ENCODE measurements around the gene PGBD1.

The PGBD1 gene, protein sequence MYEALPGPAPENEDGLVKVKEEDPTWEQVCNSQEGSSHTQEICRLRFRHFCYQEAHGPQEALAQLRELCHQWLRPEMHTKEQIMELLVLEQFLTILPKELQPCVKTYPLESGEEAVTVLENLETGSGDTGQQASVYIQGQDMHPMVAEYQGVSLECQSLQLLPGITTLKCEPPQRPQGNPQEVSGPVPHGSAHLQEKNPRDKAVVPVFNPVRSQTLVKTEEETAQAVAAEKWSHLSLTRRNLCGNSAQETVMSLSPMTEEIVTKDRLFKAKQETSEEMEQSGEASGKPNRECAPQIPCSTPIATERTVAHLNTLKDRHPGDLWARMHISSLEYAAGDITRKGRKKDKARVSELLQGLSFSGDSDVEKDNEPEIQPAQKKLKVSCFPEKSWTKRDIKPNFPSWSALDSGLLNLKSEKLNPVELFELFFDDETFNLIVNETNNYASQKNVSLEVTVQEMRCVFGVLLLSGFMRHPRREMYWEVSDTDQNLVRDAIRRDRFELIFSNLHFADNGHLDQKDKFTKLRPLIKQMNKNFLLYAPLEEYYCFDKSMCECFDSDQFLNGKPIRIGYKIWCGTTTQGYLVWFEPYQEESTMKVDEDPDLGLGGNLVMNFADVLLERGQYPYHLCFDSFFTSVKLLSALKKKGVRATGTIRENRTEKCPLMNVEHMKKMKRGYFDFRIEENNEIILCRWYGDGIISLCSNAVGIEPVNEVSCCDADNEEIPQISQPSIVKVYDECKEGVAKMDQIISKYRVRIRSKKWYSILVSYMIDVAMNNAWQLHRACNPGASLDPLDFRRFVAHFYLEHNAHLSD

DNA sequence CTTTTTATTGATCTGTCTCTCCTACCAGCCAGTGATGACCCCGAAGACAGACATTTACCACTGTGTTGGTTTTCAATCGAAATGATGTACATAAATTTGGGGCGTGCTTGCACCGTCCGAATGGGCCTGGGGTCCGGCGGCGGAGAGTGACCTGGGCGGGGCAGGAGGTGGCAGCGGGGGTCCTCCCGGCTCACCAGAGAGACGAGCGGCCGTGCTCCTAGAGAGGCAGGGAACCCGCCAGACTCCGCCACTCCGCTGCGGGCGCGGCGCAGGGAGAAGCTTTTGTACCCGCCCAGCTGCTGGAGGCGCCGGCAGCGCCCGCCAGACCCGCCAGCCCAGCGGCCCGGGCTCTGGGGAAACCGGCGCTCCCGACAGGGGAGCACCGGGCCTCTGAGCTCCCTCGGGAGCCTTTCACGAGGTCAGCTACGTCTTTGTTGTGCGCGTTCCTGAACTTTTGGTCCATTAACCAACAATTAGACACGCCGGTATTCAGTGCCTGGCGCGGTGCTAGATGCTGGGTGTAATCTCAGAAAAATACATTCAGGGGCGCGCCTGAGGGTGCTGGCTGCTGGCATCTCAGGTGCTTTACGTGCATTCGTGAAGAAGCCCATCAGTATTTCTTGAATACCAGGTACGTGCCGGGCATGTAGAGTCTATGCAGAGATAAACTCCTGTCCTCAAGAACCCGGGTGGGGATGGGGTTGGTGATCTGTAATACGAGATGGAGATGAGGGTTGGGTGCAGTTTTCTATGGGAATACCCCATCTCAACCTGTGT, at the start of gene PGBD1:
Gene PGBD1, plus strand, starts transcription at position 285 of the 777 bp plus-strand sequence. CDS start 2,242 bp downstream, outside the sequence.
- DNase-seq (ENCODE audit: low spot score): peak; percentile 61

DNA sequence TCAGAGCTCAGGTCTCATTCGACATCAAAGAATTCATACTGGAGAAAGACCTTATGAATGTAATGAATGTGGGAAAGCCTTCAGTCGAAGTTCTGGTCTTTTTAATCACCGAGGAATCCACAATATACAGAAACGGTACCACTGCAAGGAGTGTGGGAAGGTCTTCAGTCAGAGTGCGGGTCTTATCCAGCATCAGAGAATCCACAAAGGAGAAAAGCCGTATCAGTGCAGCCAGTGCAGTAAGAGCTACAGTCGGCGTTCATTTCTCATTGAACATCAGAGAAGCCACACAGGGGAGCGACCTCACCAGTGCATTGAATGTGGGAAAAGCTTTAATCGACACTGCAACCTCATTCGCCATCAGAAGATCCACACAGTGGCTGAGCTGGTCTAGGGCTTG, 48.6 kb upstream of the PGBD1 start:
- DNase-seq (ENCODE audit: low spot score): no peak

DNA sequence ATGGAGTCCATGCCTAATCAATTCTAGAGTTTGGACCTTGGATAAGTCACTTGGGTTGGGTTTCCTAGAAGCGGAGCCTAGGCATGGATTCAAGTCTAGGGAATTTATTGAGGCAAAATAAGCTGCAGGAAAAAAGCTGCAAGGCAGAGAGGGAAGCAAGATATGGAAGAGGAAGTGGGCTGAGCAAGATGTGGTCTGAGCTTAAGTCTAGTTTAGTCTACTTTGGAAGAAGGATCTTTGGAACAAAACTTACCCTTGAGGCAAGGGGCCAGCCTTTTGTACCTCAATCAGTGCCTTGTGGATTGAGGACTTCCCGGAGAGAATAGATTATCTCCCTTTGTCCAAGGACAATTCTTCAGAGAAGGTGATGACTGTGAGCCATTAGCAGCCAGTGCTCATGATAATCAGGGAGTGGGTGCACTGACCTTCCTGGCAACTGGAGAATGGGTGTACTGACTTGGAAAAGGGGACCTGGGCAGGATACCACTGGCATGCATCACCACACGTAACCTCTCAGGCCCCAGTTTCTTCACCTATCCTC, 45.4 kb upstream of the PGBD1 start:
- DNase-seq (ENCODE audit: low spot score): no peak

DNA sequence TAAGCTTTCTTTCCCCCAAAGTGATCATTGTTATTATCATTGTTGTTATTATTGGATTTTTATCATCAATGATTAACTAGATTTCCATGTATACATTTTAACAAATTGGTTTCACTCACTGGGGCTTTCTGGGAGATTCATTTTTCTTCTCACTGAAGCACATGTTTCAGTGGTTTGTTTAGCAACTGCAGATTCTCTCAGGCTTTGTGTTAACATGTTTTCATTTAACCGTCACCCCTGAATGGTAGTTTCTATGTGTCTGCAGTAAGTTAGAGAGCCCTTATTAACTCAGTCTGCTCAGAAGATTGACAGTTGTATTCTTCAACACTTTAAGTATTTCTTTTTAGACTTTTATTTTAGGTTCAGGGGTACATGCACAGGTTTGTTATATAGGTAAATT, 41.7 kb upstream of the PGBD1 start:
- no peak for DNase-seq (ENCODE audit: low spot score)

DNA sequence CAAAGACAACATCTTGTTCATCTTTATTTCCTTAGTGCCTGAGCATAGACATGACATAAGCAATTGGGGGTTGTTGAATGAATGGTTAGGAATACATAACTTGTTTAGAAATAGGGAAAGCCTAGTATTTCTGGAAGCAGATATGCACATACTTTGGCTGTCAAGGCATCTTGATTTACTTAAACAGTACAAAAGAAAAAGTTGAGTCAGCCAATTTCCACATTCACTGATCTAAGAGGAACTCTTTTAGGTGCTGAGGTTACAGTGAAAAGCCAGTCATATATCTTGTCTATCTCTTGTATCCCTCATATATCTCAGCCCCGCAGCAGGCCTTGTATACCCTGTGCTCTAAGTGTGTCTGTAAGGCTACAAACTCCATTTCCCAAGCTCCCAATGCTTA, 40.9 kb upstream of the PGBD1 start:
- DNase-seq (ENCODE audit: low spot score): no peak

DNA sequence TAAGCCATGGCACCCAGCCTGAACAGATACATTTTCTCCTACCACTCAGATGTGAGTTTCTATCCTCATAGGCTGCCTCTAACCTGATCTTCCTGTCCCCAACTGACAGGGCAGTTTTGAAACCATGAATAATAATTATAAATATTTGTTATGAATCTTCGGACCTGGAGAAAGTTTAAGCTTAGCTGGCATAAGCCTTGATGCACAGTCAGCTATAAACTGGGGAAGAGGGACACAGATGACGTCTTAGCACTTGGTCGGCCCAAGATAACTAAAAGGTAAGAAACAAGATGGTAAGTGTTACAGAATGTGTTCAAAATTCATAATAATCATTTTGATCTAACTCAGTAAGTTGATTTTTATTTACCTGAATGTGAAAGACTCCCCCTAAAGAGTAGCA, 37.4 kb upstream of the PGBD1 start:
- no peak for DNase-seq (ENCODE audit: low spot score)

DNA sequence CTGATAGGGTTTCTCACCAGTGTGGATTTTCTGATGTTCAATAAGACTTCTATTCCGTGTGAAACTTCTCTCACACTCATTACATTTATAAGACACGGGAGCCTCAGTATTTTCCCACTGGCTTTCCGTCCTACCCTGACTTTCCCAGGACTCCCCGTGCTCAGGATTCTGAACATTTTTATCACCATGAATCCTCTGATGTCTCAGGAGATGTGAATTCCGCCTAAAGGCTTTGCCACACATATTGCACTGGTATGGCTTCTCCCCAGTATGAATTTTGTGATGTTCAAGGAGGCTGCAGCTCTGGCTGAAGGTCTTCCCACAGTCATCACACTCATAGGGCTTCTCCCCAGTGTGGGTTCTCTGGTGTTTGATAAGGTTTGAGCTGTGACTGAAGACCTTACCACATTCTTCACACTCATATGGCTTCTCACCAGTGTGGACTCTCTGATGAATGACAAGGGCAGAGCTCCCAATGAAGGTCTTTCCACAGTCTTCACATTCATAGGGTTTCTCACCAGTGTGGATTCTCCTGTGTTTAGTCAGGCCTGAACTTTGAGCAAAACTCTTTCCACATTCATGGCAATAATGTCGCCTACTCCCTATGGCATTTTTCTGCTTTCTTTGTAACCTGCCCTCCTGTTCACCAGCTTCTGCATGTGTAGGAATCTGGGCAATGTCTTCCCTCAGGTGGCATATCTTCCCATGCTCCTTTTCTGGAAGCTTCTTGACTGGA, 36.0 kb upstream of the PGBD1 start:
- DNase-seq (ENCODE audit: low spot score): no peak

DNA sequence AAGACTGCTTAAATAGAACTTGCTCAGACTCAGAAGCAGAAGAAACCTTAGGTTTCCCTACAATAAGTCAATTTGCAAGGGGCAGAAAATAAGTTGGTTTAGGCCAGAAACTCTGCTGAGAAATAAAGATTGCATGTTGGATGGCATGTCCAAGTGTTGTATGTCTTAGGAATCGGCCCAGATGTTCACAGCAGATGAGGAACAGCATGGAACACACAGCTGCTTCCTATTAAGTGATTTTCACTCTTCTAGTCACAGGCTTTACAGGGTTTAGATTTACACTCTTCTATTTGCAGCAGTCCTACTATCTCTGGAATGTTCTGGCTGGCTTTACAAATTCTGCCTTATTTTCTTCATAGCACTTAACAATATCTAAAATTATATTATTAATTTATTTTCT, 32.5 kb upstream of the PGBD1 start:
- no peak for DNase-seq (ENCODE audit: low spot score)

DNA sequence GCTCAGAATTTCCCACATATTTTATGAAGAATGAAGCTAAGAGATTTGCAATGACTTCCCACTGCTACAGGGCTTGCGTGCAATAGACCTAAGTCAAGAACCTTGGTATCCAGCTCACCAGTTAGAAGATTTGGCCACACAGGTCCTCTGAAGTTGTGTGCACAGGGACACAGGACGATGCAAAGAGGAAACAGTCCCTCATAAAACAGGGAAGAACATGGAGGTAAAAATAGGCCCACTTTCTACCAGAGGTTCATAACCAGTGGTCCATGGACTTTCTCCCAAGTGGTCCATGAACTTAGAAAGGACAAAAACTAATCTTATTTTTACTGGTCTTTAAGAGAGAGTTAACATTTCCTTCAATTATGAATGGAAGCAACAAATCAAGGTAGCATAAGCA, 30.6 kb upstream of the PGBD1 start:
- DNase-seq (ENCODE audit: low spot score): no peak

DNA sequence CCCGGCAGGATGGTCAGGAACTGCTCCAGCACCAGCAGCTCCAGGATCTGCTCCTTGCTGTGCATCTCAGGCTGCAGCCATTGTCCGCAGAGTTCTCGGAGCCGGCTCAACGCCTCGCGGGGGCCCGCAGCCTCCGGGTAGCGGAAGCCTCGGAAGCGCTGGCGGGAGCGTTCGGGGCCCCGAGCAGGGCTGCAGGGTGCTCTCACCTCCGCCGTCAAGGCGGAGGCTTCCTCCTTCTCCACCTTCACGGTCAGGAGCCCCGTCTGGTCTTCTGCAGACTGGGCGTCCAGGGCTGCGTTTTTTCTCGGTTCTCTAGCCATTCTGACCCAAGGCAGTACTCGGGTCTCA, 29.7 kb upstream of the PGBD1 start:
- no peak for DNase-seq (ENCODE audit: low spot score)

DNA sequence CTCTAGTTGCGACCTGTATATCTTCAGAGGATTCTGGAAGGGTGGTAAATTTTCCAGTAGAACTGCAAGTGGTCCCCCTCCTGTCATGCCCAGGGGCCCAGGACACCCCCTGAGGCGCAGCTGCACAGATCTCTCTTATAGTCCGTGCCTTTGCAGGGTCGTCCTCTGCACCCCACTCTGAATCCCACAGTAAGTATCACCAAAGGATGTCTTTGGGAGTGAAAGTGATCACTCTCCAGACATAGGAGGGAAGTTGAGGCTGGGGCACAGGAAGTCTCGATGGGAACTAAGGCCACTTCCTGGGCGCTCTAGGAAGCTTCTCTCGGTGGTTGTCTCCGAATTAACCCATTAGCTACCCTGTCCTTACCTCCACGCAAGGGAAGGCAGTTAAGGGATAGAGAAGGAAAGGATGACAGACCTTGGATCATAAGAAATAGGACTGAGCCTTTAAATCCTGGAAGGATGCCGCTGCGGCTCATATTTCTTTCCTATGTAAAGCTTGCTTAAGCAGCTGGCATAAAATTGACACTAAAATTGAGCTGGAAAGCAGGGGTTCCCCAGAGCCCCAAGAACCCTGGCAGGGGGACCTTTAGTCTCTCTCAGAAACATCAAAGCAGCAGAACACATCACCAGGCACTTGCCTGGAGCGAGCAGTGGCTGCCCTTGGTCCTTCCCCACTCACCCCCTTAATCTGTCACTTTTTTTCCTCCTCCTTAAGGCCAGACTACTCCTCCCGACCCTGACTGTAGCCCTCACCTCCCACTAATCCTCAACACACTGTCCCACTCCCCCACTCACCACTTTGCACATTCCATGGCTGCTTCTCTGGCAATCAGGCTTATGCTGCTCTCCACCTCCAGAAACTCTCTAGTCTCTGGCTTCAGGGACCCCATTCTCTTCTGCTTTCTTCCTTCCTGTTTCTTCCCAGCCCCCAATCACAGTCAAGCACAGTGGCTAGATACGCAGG, 29.1 kb upstream of the PGBD1 start, which contains the start of gene ZKSCAN4:
Gene ZKSCAN4, minus strand, starts transcription at position 261 of the 967 bp plus-strand sequence. CDS start 289 bp downstream, outside the sequence.
- peak; percentile 80 for DNase-seq (ENCODE audit: low spot score)

DNA sequence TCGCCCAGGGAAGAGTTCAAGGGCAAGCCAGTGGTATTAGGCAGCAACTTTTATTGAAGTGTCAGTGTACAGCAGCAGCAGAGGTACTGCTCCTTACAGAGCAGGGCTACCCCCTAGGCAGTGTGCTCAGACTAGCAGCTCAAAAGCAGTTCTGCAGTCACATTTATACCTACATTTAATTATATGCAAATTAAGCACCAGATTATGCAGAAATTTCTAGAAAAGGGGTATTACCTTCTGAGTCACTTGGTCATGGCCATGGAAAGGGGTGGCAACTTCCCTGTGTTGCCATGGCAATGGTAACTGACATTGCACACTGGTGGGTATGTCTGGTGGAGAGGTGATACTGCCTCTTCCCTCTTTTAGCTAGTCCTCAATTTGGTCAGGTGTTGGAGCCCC, 27.3 kb upstream of the PGBD1 start:
- no peak for DNase-seq (ENCODE audit: low spot score)

DNA sequence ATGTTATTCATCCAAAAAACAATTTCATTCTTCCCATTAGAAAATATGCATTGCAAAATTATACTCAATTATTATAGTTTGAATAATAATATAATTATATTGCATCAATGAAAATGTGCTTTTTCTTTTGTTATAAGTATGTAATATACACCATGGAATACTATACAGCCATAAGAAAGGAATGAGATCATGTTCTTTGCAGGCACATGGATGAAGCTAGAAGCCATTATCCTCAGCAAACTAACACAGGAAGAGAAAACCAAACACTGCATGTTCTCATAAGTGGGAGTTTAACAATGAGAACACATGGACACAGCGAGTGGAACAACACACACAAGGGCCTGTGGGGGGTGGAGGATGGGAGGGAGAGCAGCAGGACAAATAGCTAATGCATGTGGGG, 24.3 kb upstream of the PGBD1 start:
- no peak for DNase-seq (ENCODE audit: low spot score)

DNA sequence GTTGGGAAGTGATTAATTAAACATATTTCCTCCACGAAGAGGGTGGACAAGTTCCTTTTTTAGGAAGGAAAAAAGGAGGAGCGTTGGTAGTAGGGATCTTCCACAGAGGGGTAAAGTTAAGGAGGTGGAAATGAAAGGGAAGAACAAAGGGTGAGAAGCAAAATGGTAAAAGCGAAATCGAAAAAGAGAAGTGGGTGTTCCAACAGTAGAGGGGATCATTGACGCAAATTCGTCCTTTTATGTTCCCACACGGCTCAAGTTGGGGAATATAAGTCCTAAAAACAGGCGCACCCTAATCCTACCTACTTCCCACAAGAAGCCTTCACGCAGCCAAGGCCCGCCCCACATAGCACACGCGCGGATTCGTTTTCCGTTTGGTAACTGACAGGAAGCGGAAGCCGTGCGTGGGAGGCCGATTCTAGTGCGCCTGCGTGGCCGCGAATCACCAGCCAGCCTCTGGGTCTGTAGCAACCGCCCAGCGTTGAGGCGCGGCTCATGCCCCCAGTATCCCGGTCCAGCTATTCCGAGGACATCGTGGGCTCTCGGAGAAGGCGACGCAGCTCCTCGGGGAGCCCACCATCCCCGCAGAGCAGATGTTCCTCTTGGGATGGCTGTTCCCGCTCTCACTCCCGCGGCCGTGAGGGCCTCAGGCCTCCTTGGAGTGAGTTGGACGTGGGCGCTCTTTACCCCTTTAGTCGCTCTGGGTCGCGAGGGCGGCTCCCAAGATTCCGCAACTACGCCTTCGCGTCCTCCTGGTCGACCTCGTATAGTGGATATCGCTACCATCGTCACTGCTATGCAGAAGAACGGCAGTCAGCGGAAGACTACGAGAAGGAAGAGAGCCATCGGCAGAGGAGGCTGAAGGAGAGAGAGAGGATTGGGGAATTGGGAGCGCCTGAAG, 22.2 kb upstream of the PGBD1 start, which contains the start of gene NKAPL:
Gene NKAPL, plus strand, starts transcription at position 421 of the 901 bp plus-strand sequence. Its CDS starts 75 bp downstream, at position 496.
- DNase-seq (ENCODE audit: low spot score): peak; percentile 43

DNA sequence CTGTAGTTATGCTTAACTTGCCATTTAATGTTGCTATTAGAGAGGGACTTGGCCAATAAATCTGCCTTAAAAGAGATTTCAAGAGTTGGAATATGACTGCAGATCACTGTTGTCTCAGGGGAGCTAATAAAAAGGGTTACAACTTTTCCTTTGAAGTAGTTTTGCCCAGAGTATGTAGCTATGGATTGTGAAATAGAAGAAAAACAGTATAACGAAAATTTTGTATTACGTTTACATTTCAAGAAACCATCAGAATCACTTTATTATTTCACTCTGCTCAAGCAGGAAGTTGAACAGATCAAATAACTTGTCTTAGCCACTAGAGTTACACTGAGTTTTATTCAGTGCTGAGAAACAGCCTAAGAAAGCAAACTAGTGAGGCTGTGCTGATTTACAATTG, 17.4 kb upstream of the PGBD1 start:
- DNase-seq (ENCODE audit: low spot score): no peak

DNA sequence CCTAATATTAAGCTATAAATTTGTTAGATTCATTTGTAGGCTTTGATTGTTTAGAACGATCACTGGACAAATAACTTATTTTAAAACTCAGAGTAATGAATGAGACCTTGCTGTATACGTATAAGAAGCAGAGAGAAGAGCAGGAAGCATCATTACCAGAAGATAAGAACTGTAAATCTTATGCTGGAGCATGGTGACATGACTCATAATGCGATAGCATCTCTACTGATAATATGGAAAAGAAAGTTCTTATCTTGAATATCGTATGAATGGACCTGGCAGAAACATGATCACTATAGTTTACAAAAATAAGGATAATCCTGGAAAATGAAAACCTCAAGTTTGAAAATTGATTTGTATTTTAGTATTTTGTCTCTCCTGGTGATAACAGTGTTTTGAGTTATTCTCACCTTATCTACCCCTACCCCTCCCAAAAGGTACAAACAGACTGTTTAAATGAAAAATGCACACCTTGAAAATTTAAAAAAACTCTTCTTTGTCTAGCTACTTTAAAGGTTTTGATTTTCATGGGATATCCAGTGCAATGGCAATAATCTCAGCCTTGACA, 16.5 kb upstream of the PGBD1 start:
- no peak for DNase-seq (ENCODE audit: low spot score)

DNA sequence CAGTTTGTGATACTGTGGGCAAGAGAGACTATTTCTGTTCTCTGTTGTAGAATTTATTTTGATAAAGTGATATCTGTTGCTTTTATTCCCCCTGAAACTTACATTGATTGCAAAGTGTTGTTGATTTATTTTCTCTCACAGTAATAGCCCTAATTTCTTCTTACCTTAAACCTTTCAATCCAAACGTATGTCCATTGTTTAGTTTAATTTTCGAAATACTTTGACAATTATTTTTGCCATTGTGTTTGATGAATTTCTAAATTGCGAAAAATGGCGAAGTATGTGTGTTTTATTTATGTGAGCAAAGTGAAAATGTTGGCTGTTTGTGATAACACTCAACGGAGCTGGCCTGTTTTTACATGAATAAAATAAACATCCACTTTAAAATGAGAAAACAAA, 14.8 kb upstream of the PGBD1 start:
- no peak for DNase-seq (ENCODE audit: low spot score)

DNA sequence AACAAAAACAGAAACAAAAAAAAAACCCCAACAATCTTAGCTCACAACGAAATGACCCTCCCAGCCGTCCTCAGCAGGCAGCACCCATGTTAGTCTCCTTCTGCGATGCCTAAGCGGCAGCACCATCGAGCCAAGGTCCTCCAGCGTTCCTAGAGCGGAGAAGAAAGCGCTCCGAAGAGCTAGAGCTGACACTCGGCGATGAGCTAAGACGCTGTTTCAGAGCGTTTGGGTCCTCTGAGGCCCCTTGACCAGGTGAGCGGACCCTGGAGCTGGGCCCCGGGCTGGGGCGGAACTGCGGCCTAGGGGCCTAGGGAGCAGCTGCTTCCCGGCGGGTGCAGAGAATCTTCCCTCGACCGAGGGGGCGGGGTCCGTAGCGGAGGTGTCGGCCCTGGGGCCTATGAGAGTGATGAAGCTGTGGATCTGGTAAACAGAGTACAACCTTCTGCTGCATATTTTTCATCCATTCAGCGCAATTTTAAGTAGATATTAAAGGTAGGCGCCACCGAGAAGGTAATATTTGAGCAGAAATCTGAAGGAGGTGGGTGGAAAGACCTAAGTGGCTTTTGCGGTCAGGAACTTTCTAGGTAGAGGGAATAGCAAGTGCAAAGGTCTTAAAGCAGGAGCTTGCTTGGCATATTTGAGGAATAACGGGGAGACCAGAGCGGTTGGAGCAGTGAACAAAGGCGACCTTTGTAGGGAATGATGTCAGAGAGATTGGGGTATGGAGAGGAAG, 14.2 kb upstream of the PGBD1 start, which contains the start of gene ZSCAN26:
Gene ZSCAN26, plus strand, starts transcription at position 182 of the 733 bp plus-strand sequence. CDS start 4,777 bp downstream, outside the sequence.
- DNase-seq (ENCODE audit: low spot score): peak; percentile 78
